Right renal cortex interstitium (tissue), 3 donors: ENCODE measurements around the gene IRF4. TPM values are rescaled to one million over a fixed set of nuclear protein-coding genes. Genes with fewer than 3 reads are reported as not detected.
"Not testable (repeated sequence)": the region's sequence is repeated elsewhere in the genome, so short reads cannot be mapped to it uniquely, and the experiment has no call there.

ENCODE experiments used
- DNase-seq, 3 donors: peaks; one replicate each; pipeline ENCODE4 v3.0.0-alpha.2; 2013; ENCODE audit warnings: low read depth in 3 of 3, low spot score in 2 of 3
- polyA plus RNA-seq, 3 donors: library from polyadenylated mRNA; unstranded; fragments of 120-200 nt; gene quantifications; one replicate each; pipeline ENCODE4 v1.2.1, GENCODE V29; 2013; ENCODE audit not compliant: insufficient read length in 3 of 3

The IRF4 gene
- polyA plus RNA-seq, 3 donors, result 0.11 to 0.18 (median 0.15) TPM

- DNase-seq, result no peak
Observed at GRCh38 chr6:364609-365540, 26.7 kb upstream of the IRF4 start.

GRCh38 chr6:365835-366234, 25.7 kb upstream of the IRF4 start:
- DNase-seq, result no peak

- DNase-seq, result no peak
Observed at GRCh38 chr6:366389-367297, 24.9 kb upstream of the IRF4 start.

GRCh38 chr6:367298-367794, 24.2 kb upstream of the IRF4 start:
- no peak for DNase-seq

- no peak for DNase-seq
Observed at GRCh38 chr6:367891-368630, 23.5 kb upstream of the IRF4 start.

- no peak for DNase-seq
Observed at GRCh38 chr6:369559-370431, 21.8 kb upstream of the IRF4 start.

GRCh38 chr6:370555-370954, 21.0 kb upstream of the IRF4 start:
- no peak for DNase-seq

GRCh38 chr6:371851-372250, 19.7 kb upstream of the IRF4 start:
- DNase-seq, result not testable (repeated sequence)

- no peak for DNase-seq
Observed at GRCh38 chr6:372336-372911, 19.1 kb upstream of the IRF4 start.

GRCh38 chr6:373031-373430, 18.5 kb upstream of the IRF4 start:
- DNase-seq, result no peak

- DNase-seq, result no peak
Observed at GRCh38 chr6:373773-374724, 17.5 kb upstream of the IRF4 start.

GRCh38 chr6:374956-375355, 16.6 kb upstream of the IRF4 start:
- DNase-seq, result no peak

- no peak for DNase-seq
Observed at GRCh38 chr6:376827-377640, 14.5 kb upstream of the IRF4 start.

- DNase-seq, result not testable (repeated sequence)
Observed at GRCh38 chr6:377641-378020, 13.9 kb upstream of the IRF4 start.

GRCh38 chr6:378090-378957, 13.2 kb upstream of the IRF4 start:
- no peak for DNase-seq

- DNase-seq, result no peak
Observed at GRCh38 chr6:378958-379409, 12.6 kb upstream of the IRF4 start.
